ENCODE measurements around the gene CEACAM19.

DNA sequence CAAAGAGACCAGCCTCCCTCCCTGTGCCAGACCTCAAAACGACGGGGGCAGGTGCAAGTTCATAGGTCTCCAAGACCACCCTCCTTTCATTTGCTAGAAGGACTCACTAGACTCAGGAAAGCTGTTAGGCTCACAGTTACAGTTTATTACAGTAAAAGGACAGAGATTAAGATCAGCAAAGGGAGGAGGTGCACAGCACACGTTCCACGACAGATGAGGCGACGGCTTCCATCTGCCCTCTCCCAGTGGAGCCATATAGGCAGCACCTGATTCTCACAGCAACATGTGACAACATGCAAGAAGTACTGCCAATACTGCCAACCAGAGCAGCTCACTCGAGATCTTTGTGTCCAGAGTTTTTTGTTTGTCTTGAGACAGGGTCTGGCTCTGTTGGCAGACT, 9.4 kb upstream of the CEACAM19 start:
- TF ChIP-seq, protein P1, sequence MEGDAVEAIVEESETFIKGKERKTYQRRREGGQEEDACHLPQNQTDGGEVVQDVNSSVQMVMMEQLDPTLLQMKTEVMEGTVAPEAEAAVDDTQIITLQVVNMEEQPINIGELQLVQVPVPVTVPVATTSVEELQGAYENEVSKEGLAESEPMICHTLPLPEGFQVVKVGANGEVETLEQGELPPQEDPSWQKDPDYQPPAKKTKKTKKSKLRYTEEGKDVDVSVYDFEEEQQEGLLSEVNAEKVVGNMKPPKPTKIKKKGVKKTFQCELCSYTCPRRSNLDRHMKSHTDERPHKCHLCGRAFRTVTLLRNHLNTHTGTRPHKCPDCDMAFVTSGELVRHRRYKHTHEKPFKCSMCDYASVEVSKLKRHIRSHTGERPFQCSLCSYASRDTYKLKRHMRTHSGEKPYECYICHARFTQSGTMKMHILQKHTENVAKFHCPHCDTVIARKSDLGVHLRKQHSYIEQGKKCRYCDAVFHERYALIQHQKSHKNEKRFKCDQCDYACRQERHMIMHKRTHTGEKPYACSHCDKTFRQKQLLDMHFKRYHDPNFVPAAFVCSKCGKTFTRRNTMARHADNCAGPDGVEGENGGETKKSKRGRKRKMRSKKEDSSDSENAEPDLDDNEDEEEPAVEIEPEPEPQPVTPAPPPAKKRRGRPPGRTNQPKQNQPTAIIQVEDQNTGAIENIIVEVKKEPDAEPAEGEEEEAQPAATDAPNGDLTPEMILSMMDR (IDR thresholded peaks at IDR 0.05): no peak
- no peak for TF ChIP-seq POLR2A (IDR thresholded peaks at IDR 0.05)
